WTC11 (cell line): Measurements from ENCODE around the gene ZNF774.

Experiments used
- CREB1 ChIP-seq: sonication (generic); formaldehyde crosslinking; IDR thresholded peaks from 2 replicates; pipeline ENCODE4 v1.8.0; 2023; ENCODE audit warnings: mild to moderate bottlenecking, missing genetic modification reagents
- FOXK1 ChIP-seq: sonication (generic); formaldehyde crosslinking; IDR thresholded peaks from 2 replicates; pipeline ENCODE4 v1.8.0; 2022; ENCODE audit warnings: mild to moderate bottlenecking, moderate library complexity, missing genetic modification reagents
- KAT7 ChIP-seq: sonication (generic); formaldehyde crosslinking; IDR thresholded peaks from 2 replicates; pipeline ENCODE4 v1.8.1; 2023; ENCODE audit warnings: missing genetic modification reagents, mild to moderate bottlenecking, borderline replicate concordance
- NFYB ChIP-seq: sonication (generic); formaldehyde crosslinking; conservative IDR thresholded peaks from 2 replicates; pipeline ENCODE4 v1.8.0; 2022; ENCODE audit warnings: low read depth, missing genetic modification reagents
- PREB ChIP-seq: sonication (generic); formaldehyde crosslinking; IDR thresholded peaks from 2 replicates; pipeline ENCODE4 v1.8.1; 2022; ENCODE audit warnings: mild to moderate bottlenecking, missing genetic modification reagents, moderate library complexity, borderline replicate concordance
- SP1 ChIP-seq: sonication (generic); formaldehyde crosslinking; conservative IDR thresholded peaks from 2 replicates; pipeline ENCODE4 v1.8.1; 2022; ENCODE audit warnings: missing genetic modification reagents
- ZBTB21 ChIP-seq: sonication (generic); formaldehyde crosslinking; IDR thresholded peaks from 2 replicates; pipeline ENCODE4 v1.8.1; 2023; ENCODE audit warnings: mild to moderate bottlenecking, missing genetic modification reagents, borderline replicate concordance
- ZNF263 ChIP-seq: sonication (generic); formaldehyde crosslinking; IDR thresholded peaks from 2 replicates; pipeline ENCODE4 v1.8.1; 2022; ENCODE audit warnings: low read depth, mild to moderate bottlenecking, moderate library complexity, missing genetic modification reagents
- ZNF423 ChIP-seq: fragments of 250-450 bp; sonication (Bioruptor Pico); IDR thresholded peaks from 2 replicates; pipeline ENCODE4 v2.1.2; 2022; ENCODE audit warnings: mild to moderate bottlenecking, moderate library complexity
- TF ChIP-seq, protein P1 (sequence below): fragments of 200-600 bp; IDR thresholded peaks from 2 replicates; pipeline ENCODE4 v1.8.0; 2022; ENCODE audit warnings: antibody characterized with exemption
- TF ChIP-seq, protein P2 (sequence below): sonication (generic); formaldehyde crosslinking; IDR thresholded peaks from 2 replicates; pipeline ENCODE4 v1.8.1; 2023; ENCODE audit warnings: mild to moderate bottlenecking, missing genetic modification reagents, moderate library complexity
- TF ChIP-seq, protein P3 (sequence below): sonication (generic); formaldehyde crosslinking; IDR thresholded peaks from 2 replicates; pipeline ENCODE4 v1.8.0; 2023; ENCODE audit warnings: missing genetic modification reagents
- TF ChIP-seq, protein P4 (sequence below): sonication (generic); formaldehyde crosslinking; IDR thresholded peaks from 2 replicates; pipeline ENCODE4 v1.8.1; 2022; ENCODE audit warnings: low read depth, missing genetic modification reagents, borderline replicate concordance
- TF ChIP-seq, protein P5 (sequence below): sonication (generic); formaldehyde crosslinking; IDR thresholded peaks from 2 replicates; pipeline ENCODE4 v1.8.0; 2022; ENCODE audit warnings: mild to moderate bottlenecking, missing genetic modification reagents

- TF ChIP-seq KAT7 (CRISPR knock-in tag) (no peak), ZNF263 (CRISPR knock-in tag) (no peak), ZNF423 (CRISPR knock-in tag) (no peak), CREB1 (CRISPR knock-in tag) (no peak), FOXK1 (CRISPR knock-in tag) (no peak), ZBTB21 (CRISPR knock-in tag) (no peak), NFYB (no peak), PREB (CRISPR knock-in tag) (no peak), SP1 (CRISPR knock-in tag) (no peak)
- TF ChIP-seq, protein P1, sequence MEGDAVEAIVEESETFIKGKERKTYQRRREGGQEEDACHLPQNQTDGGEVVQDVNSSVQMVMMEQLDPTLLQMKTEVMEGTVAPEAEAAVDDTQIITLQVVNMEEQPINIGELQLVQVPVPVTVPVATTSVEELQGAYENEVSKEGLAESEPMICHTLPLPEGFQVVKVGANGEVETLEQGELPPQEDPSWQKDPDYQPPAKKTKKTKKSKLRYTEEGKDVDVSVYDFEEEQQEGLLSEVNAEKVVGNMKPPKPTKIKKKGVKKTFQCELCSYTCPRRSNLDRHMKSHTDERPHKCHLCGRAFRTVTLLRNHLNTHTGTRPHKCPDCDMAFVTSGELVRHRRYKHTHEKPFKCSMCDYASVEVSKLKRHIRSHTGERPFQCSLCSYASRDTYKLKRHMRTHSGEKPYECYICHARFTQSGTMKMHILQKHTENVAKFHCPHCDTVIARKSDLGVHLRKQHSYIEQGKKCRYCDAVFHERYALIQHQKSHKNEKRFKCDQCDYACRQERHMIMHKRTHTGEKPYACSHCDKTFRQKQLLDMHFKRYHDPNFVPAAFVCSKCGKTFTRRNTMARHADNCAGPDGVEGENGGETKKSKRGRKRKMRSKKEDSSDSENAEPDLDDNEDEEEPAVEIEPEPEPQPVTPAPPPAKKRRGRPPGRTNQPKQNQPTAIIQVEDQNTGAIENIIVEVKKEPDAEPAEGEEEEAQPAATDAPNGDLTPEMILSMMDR, result no peak
- TF ChIP-seq, protein P2, sequence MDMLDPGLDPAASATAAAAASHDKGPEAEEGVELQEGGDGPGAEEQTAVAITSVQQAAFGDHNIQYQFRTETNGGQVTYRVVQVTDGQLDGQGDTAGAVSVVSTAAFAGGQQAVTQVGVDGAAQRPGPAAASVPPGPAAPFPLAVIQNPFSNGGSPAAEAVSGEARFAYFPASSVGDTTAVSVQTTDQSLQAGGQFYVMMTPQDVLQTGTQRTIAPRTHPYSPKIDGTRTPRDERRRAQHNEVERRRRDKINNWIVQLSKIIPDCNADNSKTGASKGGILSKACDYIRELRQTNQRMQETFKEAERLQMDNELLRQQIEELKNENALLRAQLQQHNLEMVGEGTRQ (CRISPR knock-in tag), result no peak
- TF ChIP-seq, protein P3, sequence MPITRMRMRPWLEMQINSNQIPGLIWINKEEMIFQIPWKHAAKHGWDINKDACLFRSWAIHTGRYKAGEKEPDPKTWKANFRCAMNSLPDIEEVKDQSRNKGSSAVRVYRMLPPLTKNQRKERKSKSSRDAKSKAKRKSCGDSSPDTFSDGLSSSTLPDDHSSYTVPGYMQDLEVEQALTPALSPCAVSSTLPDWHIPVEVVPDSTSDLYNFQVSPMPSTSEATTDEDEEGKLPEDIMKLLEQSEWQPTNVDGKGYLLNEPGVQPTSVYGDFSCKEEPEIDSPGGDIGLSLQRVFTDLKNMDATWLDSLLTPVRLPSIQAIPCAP (CRISPR knock-in tag), result no peak
- TF ChIP-seq, protein P4, sequence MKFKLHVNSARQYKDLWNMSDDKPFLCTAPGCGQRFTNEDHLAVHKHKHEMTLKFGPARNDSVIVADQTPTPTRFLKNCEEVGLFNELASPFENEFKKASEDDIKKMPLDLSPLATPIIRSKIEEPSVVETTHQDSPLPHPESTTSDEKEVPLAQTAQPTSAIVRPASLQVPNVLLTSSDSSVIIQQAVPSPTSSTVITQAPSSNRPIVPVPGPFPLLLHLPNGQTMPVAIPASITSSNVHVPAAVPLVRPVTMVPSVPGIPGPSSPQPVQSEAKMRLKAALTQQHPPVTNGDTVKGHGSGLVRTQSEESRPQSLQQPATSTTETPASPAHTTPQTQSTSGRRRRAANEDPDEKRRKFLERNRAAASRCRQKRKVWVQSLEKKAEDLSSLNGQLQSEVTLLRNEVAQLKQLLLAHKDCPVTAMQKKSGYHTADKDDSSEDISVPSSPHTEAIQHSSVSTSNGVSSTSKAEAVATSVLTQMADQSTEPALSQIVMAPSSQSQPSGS (CRISPR knock-in tag), result no peak
- TF ChIP-seq, protein P5, sequence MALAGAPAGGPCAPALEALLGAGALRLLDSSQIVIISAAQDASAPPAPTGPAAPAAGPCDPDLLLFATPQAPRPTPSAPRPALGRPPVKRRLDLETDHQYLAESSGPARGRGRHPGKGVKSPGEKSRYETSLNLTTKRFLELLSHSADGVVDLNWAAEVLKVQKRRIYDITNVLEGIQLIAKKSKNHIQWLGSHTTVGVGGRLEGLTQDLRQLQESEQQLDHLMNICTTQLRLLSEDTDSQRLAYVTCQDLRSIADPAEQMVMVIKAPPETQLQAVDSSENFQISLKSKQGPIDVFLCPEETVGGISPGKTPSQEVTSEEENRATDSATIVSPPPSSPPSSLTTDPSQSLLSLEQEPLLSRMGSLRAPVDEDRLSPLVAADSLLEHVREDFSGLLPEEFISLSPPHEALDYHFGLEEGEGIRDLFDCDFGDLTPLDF (CRISPR knock-in tag), result no peak
Measured at GRCh38 chr15:90411176-90411575, 59.1 kb downstream of the ZNF774 start.
